HepG2 (cell line): ENCODE results near the gene CREM. TPM values are rescaled to one million over a fixed set of nuclear protein-coding genes. Genes with fewer than 3 reads are reported as not detected.
A peak's percentile ranks its signal among the peaks of the same experiment; 100 is the strongest.

Experiments
- AGO2 ChIP-seq: fragments of 200-400 bp; formaldehyde crosslinking; optimal IDR thresholded peaks from 2 replicates; pipeline ENCODE3; 2017; ENCODE audit warnings: mild to moderate bottlenecking, low read depth, low read length, moderate library complexity
- AKAP8 ChIP-seq: sonication (generic); formaldehyde crosslinking; IDR thresholded peaks from 2 replicates; pipeline ENCODE4 v1.5.1; 2020; ENCODE audit warnings: mild to moderate bottlenecking, missing genetic modification reagents
- ARNT ChIP-seq: fragments of 450-650 bp; IDR thresholded peaks from 2 replicates; pipeline ENCODE4 v1.6.1; 2017
- CREM ChIP-seq, 2 experiments: sonication (generic) in 1 of 2; formaldehyde crosslinking in 1 of 2; IDR thresholded peaks; 2 replicates each; pipeline versions ENCODE4 v1.4.0 to v1.6.1; 2016 to 2020; ENCODE audit warnings: antibody characterized with exemption in 1 of 2, mild to moderate bottlenecking in 1 of 2, missing genetic modification reagents in 1 of 2
- FOXC1 ChIP-seq: sonication (generic); formaldehyde crosslinking; IDR thresholded peaks from 2 replicates; pipeline ENCODE4 v1.8.0; 2022; ENCODE audit warnings: mild to moderate bottlenecking, missing genetic modification reagents, borderline replicate concordance
- HOXA3 ChIP-seq: sonication (generic); formaldehyde crosslinking; IDR thresholded peaks from 2 replicates; pipeline ENCODE4 v1.5.0; 2020; ENCODE audit warnings: missing genetic modification reagents
- KLF12 ChIP-seq: sonication (generic); formaldehyde crosslinking; IDR thresholded peaks from 2 replicates; pipeline ENCODE4 v1.4.0; 2020; ENCODE audit warnings: missing genetic modification reagents, borderline replicate concordance
- MED1 ChIP-seq: sonication (generic); formaldehyde crosslinking; IDR thresholded peaks from 2 replicates; pipeline ENCODE4 v1.4.0; 2020; ENCODE audit warnings: missing genetic modification reagents
- NR2F6 ChIP-seq, 2 experiments: IDR thresholded peaks; 2 replicates each; pipeline ENCODE4 v1.6.1; 2016; ENCODE audit warnings: antibody characterized with exemption in 1 of 2, mild to moderate bottlenecking in 1 of 2
- PCBP2 ChIP-seq: fragments of 200-400 bp; formaldehyde crosslinking; optimal IDR thresholded peaks from 2 replicates; pipeline ENCODE3; 2018; ENCODE audit warnings: low read length, low read depth; ENCODE audit not compliant: poor library complexity, severe bottlenecking
- TBL1XR1 ChIP-seq: fragments of 150-350 bp; IDR thresholded peaks from 2 replicates; pipeline ENCODE4 v1.6.1; 2014; ENCODE audit warnings: borderline replicate concordance, low read length; ENCODE audit not compliant: partially characterized antibody
- TRIM22 ChIP-seq: fragments of 450-650 bp; IDR thresholded peaks from 2 replicates; pipeline ENCODE4 v1.6.1; 2017
- ZNF138 ChIP-seq: sonication (generic); formaldehyde crosslinking; IDR thresholded peaks from 2 replicates; pipeline ENCODE4 v1.5.0; 2020; ENCODE audit warnings: mild to moderate bottlenecking, low read depth, missing genetic modification reagents
- ZNF235 ChIP-seq: sonication (generic); formaldehyde crosslinking; IDR thresholded peaks from 2 replicates; pipeline ENCODE4 v1.8.1; 2023; ENCODE audit warnings: mild to moderate bottlenecking, missing genetic modification reagents, borderline replicate concordance
- ZNF296 ChIP-seq: sonication (generic); formaldehyde crosslinking; conservative IDR thresholded peaks from 2 replicates; pipeline ENCODE4 v1.5.0; 2020; ENCODE audit warnings: mild to moderate bottlenecking, missing genetic modification reagents
- ZNF343 ChIP-seq: sonication (generic); formaldehyde crosslinking; IDR thresholded peaks from 2 replicates; pipeline ENCODE4 v1.4.0; 2020; ENCODE audit warnings: mild to moderate bottlenecking, missing genetic modification reagents
- ZNF430 ChIP-seq: sonication (generic); formaldehyde crosslinking; IDR thresholded peaks from 2 replicates; pipeline ENCODE4 v1.9.0; 2021; ENCODE audit warnings: mild to moderate bottlenecking, missing genetic modification reagents
- ZNF546 ChIP-seq: sonication (generic); formaldehyde crosslinking; conservative IDR thresholded peaks from 2 replicates; pipeline ENCODE4 v1.8.1; 2023; ENCODE audit warnings: mild to moderate bottlenecking, missing genetic modification reagents
- ZSCAN25 ChIP-seq: sonication (generic); formaldehyde crosslinking; IDR thresholded peaks from 2 replicates; pipeline ENCODE4 v1.8.0; 2022; ENCODE audit warnings: mild to moderate bottlenecking, missing genetic modification reagents
- polyA plus RNA-seq, 8 experiments: library from polyadenylated mRNA; depleted of rRNA in 3 of 8; stranded (reverse) in 7 of 8; unstranded in 1 of 8; fragments of >200 nt; fragmentation: Illumina TruSeq in 4 of 8; extraction: Trizol in 4 of 8; gene quantifications; 2 replicates each; pipeline versions ENCODE4 v1.2.1 to v1.2.3, GENCODE V29; 2011 to 2016; ENCODE audit warnings: low read depth in 4 of 8, missing spikeins in 1 of 8, mixed read lengths in 1 of 8; ENCODE audit not compliant: insufficient read depth in 1 of 8
- total RNA-seq, 5 experiments: library from RNA; depleted of rRNA; stranded (reverse); fragments of >200 nt; fragmentation: Illumina TruSeq; extraction: Trizol; gene quantifications; 2 replicates each; pipeline ENCODE4 v1.2.3, GENCODE V29; 2016; ENCODE audit warnings: low read depth in 1 of 5
- TF ChIP-seq, protein P1 (sequence below): sonication (generic); formaldehyde crosslinking; IDR thresholded peaks from 2 replicates; pipeline ENCODE4 v1.5.1; 2020; ENCODE audit warnings: missing genetic modification reagents, mild to moderate bottlenecking, borderline replicate concordance
- TF ChIP-seq, protein P2 (sequence below): IDR thresholded peaks from 2 replicates; pipeline ENCODE4 v1.4.0; 2020; ENCODE audit warnings: mild to moderate bottlenecking, missing genetic modification reagents
- TF ChIP-seq, protein P3 (sequence below): sonication (generic); formaldehyde crosslinking; IDR thresholded peaks from 2 replicates; pipeline ENCODE4 v1.4.0; 2020; ENCODE audit warnings: mild to moderate bottlenecking, missing genetic modification reagents

CREM gene
- total and polyA plus RNA-seq, 2 of the 13 experiments (the other 11 are each of a cell fraction or from before 2014, with no cell fraction given), result 21.3 to 25.4 TPM

GRCh38 chr10:35219891-35220890 lies 93.5 kb downstream of the CREM start (continued):
- TF ChIP-seq MED1 (CRISPR knock-in tag), result peak; percentile 30; the same call in 1 of the 2 replicates
- TF ChIP-seq AKAP8 (CRISPR knock-in tag), result no peak
- no peak for TF ChIP-seq AGO2
- no peak for TF ChIP-seq ZNF138 (CRISPR knock-in tag)
- no peak for TF ChIP-seq ZNF296 (CRISPR knock-in tag)
- TF ChIP-seq ZNF343 (CRISPR knock-in tag), result no peak
- TF ChIP-seq PCBP2, result no peak
- TF ChIP-seq ZSCAN25 (CRISPR knock-in tag), result no peak
- TF ChIP-seq ZNF546 (CRISPR knock-in tag), result no peak
- TF ChIP-seq CREM (IDR thresholded peaks at IDR 0.05), result no peak
- no peak for TF ChIP-seq CREM (CRISPR knock-in tag; IDR thresholded peaks at IDR 0.05)
- TF ChIP-seq ARNT, result no peak
- TF ChIP-seq ZNF430, result no peak
- TF ChIP-seq HOXA3 (CRISPR knock-in tag), result peak; percentile 25; the same call in 1 of the 2 replicates
- TF ChIP-seq TBL1XR1, result no peak
- TF ChIP-seq FOXC1 (CRISPR knock-in tag), result no peak
- TF ChIP-seq, protein P1, sequence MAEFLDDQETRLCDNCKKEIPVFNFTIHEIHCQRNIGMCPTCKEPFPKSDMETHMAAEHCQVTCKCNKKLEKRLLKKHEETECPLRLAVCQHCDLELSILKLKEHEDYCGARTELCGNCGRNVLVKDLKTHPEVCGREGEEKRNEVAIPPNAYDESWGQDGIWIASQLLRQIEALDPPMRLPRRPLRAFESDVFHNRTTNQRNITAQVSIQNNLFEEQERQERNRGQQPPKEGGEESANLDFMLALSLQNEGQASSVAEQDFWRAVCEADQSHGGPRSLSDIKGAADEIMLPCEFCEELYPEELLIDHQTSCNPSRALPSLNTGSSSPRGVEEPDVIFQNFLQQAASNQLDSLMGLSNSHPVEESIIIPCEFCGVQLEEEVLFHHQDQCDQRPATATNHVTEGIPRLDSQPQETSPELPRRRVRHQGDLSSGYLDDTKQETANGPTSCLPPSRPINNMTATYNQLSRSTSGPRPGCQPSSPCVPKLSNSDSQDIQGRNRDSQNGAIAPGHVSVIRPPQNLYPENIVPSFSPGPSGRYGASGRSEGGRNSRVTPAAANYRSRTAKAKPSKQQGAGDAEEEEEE (CRISPR knock-in tag), result no peak
- TF ChIP-seq KLF12, result no peak
- TF ChIP-seq, protein P2, sequence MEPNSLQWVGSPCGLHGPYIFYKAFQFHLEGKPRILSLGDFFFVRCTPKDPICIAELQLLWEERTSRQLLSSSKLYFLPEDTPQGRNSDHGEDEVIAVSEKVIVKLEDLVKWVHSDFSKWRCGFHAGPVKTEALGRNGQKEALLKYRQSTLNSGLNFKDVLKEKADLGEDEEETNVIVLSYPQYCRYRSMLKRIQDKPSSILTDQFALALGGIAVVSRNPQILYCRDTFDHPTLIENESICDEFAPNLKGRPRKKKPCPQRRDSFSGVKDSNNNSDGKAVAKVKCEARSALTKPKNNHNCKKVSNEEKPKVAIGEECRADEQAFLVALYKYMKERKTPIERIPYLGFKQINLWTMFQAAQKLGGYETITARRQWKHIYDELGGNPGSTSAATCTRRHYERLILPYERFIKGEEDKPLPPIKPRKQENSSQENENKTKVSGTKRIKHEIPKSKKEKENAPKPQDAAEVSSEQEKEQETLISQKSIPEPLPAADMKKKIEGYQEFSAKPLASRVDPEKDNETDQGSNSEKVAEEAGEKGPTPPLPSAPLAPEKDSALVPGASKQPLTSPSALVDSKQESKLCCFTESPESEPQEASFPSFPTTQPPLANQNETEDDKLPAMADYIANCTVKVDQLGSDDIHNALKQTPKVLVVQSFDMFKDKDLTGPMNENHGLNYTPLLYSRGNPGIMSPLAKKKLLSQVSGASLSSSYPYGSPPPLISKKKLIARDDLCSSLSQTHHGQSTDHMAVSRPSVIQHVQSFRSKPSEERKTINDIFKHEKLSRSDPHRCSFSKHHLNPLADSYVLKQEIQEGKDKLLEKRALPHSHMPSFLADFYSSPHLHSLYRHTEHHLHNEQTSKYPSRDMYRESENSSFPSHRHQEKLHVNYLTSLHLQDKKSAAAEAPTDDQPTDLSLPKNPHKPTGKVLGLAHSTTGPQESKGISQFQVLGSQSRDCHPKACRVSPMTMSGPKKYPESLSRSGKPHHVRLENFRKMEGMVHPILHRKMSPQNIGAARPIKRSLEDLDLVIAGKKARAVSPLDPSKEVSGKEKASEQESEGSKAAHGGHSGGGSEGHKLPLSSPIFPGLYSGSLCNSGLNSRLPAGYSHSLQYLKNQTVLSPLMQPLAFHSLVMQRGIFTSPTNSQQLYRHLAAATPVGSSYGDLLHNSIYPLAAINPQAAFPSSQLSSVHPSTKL (CRISPR knock-in tag), result peak; percentile 78; the same call in 1 of the 2 replicates
- no peak for TF ChIP-seq TRIM22
- TF ChIP-seq, protein P3, sequence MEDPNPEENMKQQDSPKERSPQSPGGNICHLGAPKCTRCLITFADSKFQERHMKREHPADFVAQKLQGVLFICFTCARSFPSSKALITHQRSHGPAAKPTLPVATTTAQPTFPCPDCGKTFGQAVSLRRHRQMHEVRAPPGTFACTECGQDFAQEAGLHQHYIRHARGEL (CRISPR knock-in tag), result no peak
- no peak for TF ChIP-seq ZNF235 (CRISPR knock-in tag)
- peak; percentile 91 for TF ChIP-seq NR2F6 (IDR thresholded peaks at IDR 0.05)
- TF ChIP-seq NR2F6 (CRISPR knock-in tag; IDR thresholded peaks at IDR 0.05), result peak; percentile 91
